Esophagus muscularis mucosa (tissue), 4 donors: ENCODE data around the gene POLK. TPM values are rescaled to one million over a fixed set of nuclear protein-coding genes. Genes with fewer than 3 reads are reported as not detected.

Experiments
- DNase-seq: peaks from one replicate; pipeline ENCODE4 v3.0.0-alpha.2; 2017; ENCODE audit errors: extremely low spot score
- H3K27ac ChIP-seq, 4 donors: fragments of 200-600 bp; sonication (generic); replicated peaks in 1 of 4; 1 replicate in 3 of 4; 2 replicates in 1 of 4; pipeline ENCODE4 v1.5.1; 2016 to 2019; ENCODE audit warnings: mild to moderate bottlenecking in 1 of 4
- H3K27me3 ChIP-seq, 4 donors: fragments of 200-600 bp; sonication (generic); one replicate each; pipeline versions ENCODE4 v1.5.1 to v1.6.0; 2016 to 2019
- H3K36me3 ChIP-seq, 4 donors: fragments of 200-600 bp; sonication (generic); one replicate each; pipeline ENCODE4 v1.5.1; 2016 to 2019
- H3K4me1 ChIP-seq, 4 donors: fragments of 200-600 bp; sonication (generic); one replicate each; pipeline ENCODE4 v1.5.1; 2016 to 2019
- H3K4me3 ChIP-seq, 4 donors: fragments of 200-600 bp; sonication (generic); 1 replicate in 2 of 4; 2 replicates in 2 of 4; pipeline ENCODE4 v1.5.1; 2016 to 2019; ENCODE audit warnings: mild to moderate bottlenecking in 4 of 4, moderate library complexity in 1 of 4
- H3K9me3 ChIP-seq, 4 donors: fragments of 200-600 bp; sonication (generic); 1 replicate in 3 of 4; 2 replicates in 1 of 4; pipeline ENCODE4 v1.5.1; 2016 to 2019
- CTCF ChIP-seq, 3 experiments: fragments of 200-600 bp in 2 of 3; fragments of 450-650 bp in 1 of 3; sonication (generic) in 2 of 3; IDR thresholded peaks; one replicate each; pipeline ENCODE4 v1.5.1; 2017 to 2019; ENCODE audit warnings: antibody characterized with exemption in 3 of 3, mild to moderate bottlenecking in 2 of 3, moderate library complexity in 1 of 3
- EP300 ChIP-seq: sonication (generic); formaldehyde crosslinking; IDR thresholded peaks from one replicate; pipeline ENCODE4 v1.6.1; 2017; ENCODE audit warnings: antibody characterized with exemption
- POLR2A ChIP-seq: fragments of 450-650 bp; IDR thresholded peaks from one replicate; pipeline ENCODE4 v1.6.1; 2017; ENCODE audit warnings: antibody characterized with exemption, moderate library complexity, mild to moderate bottlenecking, low read depth
- POLR2AphosphoS5 ChIP-seq, 2 donors: sonication (generic); formaldehyde crosslinking; IDR thresholded peaks; one replicate each; pipeline ENCODE4 v1.6.1; 2017; ENCODE audit warnings: antibody characterized with exemption in 2 of 2
- WGBS: methylation state at CpG from one replicate; pipeline ENCODE4 v1.1.5; 2018; 5-methylcytosine and 5-hydroxymethylcytosine counted together
- intact Hi-C: fragments of 100-400 bp; cut with DNase I; formaldehyde crosslinking; loops from one replicate; pipeline ENCODE4 v1.15.1; 2023
- total RNA-seq, 4 donors: library from RNA; depleted of rRNA; stranded (reverse); fragments of >200 nt; gene quantifications; one replicate each; pipeline versions ENCODE4 v1.1.0 to v1.2.1, GENCODE V29; 2016

POLK gene
- total RNA-seq, 4 donors from 2014 or later = 22.6 to 37.0 (median 32.3) TPM

GRCh38 chr5:75584641-75585040 is 73.0 kb downstream of the POLK start:
- H3K9me3 ChIP-seq = no peaks in the 10 kb centered on the region
- no peaks in the 10 kb centered on the region for H3K4me1 ChIP-seq
- TF ChIP-seq CTCF (IDR thresholded peaks at IDR 0.05) (no peak), POLR2A (no peak), EP300 (no peak), POLR2AphosphoS5 (IDR thresholded peaks at IDR 0.05) (no peak)
- intact Hi-C loops = no loop called here
- H3K27ac ChIP-seq = no peak overlapping the region
- H3K36me3 ChIP-seq = peaks cover 18 to 63% (median 30%) of the 10 kb centered on the region in 4 donors
- H3K27me3 ChIP-seq = no peaks in the 10 kb centered on the region
- no peak overlapping the region for H3K4me3 ChIP-seq
- no peak for DNase-seq
- 94% methylated on average over 2 of the region's 2 CpGs for WGBS

GRCh38 chr5:75588666-75589065 is 77.0 kb downstream of the POLK start:
- Histone ChIP-seq H3K27me3 (no peaks in the 10 kb centered on the region), H3K36me3 (peaks cover 8 to 69% (median 31%) of the 10 kb centered on the region in 4 donors), H3K9me3 (no peaks in the 10 kb centered on the region), H3K4me1 (no peaks in the 10 kb centered on the region), H3K4me3 (no peak overlapping the region), H3K27ac (no peak overlapping the region)
- DNase-seq = no peak
- WGBS = 84% methylated on average over 3 of the region's 3 CpGs
- TF ChIP-seq CTCF (IDR thresholded peaks at IDR 0.05) (no peak), EP300 (no peak), POLR2AphosphoS5 (IDR thresholded peaks at IDR 0.05) (no peak), POLR2A (no peak)
- intact Hi-C loops = no loop called here

GRCh38 chr5:75600535-75600934 is 88.8 kb downstream of the POLK start:
- intact Hi-C loops = no loop called here
- Histone ChIP-seq H3K9me3 (no peaks in the 10 kb centered on the region), H3K4me1 (no peaks in the 10 kb centered on the region), H3K27ac (no peak overlapping the region), H3K36me3 (peaks cover 21 to 43% (median 24%) of the 10 kb centered on the region in 4 donors), H3K27me3 (no peaks in the 10 kb centered on the region), H3K4me3 (no peak overlapping the region)
- no peak for DNase-seq
- no peak for TF ChIP-seq EP300
- TF ChIP-seq POLR2A = no peak
- TF ChIP-seq CTCF (IDR thresholded peaks at IDR 0.05) = no peak
- TF ChIP-seq POLR2AphosphoS5 (IDR thresholded peaks at IDR 0.05) = no peak

GRCh38 chr5:75601567-75601966 is 89.9 kb downstream of the POLK start:
- 100% methylated on average over 1 of the region's 1 CpG for WGBS
- intact Hi-C loops = no loop called here

More at GRCh38 chr5:75601567-75601966, 89.9 kb downstream of the POLK start:
- no peaks in the 10 kb centered on the region for H3K4me1 ChIP-seq
- peaks cover 14 to 38% (median 20%) of the 10 kb centered on the region in 4 donors for H3K36me3 ChIP-seq
- no peak overlapping the region for H3K27ac ChIP-seq
- no peaks in the 10 kb centered on the region for H3K9me3 ChIP-seq
- no peaks in the 10 kb centered on the region for H3K27me3 ChIP-seq
- no peak overlapping the region for H3K4me3 ChIP-seq
- no peak for DNase-seq
- no peak for TF ChIP-seq CTCF (IDR thresholded peaks at IDR 0.05)
- no peak for TF ChIP-seq POLR2AphosphoS5 (IDR thresholded peaks at IDR 0.05)
- TF ChIP-seq POLR2A = no peak
- TF ChIP-seq EP300 = no peak
